Heart left ventricle (tissue), 13 donors: ENCODE measurements around the gene FCN2.

Experiments used
- CTCF ChIP-seq, 12 donors: fragments of 200-600 bp; sonication (generic) in 4 of 12; IDR thresholded peaks; one replicate each; pipeline versions ENCODE4 v1.5.0 to v1.8.0; 2018 to 2022; ENCODE audit warnings: antibody characterized with exemption in 12 of 12, mild to moderate bottlenecking in 5 of 12
- POLR2A ChIP-seq, 2 donors: fragments of 450-650 bp; IDR thresholded peaks; one replicate each; pipeline ENCODE4 v1.6.1; 2017; ENCODE audit warnings: antibody characterized with exemption in 2 of 2, mild to moderate bottlenecking in 2 of 2, moderate library complexity in 2 of 2
- donor health status: ischemic (EF 13 %, LVEDD 7.1; RV severe dilation, severe dysfunction).
- donor health status: DM: no; HTN: yes; CAD: no.
- donor health status: DM: no; HTN: no; CAD: no.
- donor health status: ischemic (EF 25% LVEDD 6.9; RV normal size, moderate dysfunction).
- donor health status: ischemic (EF 25% LVEDD 5.7; RV mildly dilated, moderate dysfunction).
- donor health status: ischemic (EF 35%, LVEDD 5.7; RV mildly dilated, moderate dysfunction).
- donor health status: nonischemic (EF 11% LVEDD 7.7; RV severe dilation, severe dysfunction).
- donor health status: DM: yes; HTN: yes; CAD: no.
- donor health status: PGD.
- donor health status: ischemic (EF 29% LVEDD 5.4; RV normal size, mild dysfunction).
- donor health status: nonischemic (EF 23%, LVEDD 6.1; RV moderate dilation, normal function).

GRCh38 chr9:134882204-134882785 is 1.7 kb downstream of the FCN2 start:
- TF ChIP-seq CTCF (IDR thresholded peaks at IDR 0.05) (no peak), POLR2A (IDR thresholded peaks at IDR 0.05) (no peak)
